Measurements from ENCODE around the gene RENBP.

Gene RENBP

GRCh38 chrX:153906126-153906917 lies 38.1 kb downstream of the RENBP start:
- no peak for DNase-seq
- in situ Hi-C loops (cut with HindIII; ENCODE audit: low pct_ligation_motif_present, low pct_unique_long_range_greater_than_20kb, low sequenced_read_pairs): no loop called here

- DNase-seq: no peak
- in situ Hi-C loops (cut with HindIII; ENCODE audit: low pct_ligation_motif_present, low pct_unique_long_range_greater_than_20kb, low sequenced_read_pairs): no loop called here
These were observed 38.9 kb downstream of the RENBP start for GRCh38 chrX:153905481-153906095.

- DNase-seq: no peak
- in situ Hi-C loops (cut with HindIII; ENCODE audit: low pct_ligation_motif_present, low pct_unique_long_range_greater_than_20kb, low sequenced_read_pairs): no loop called here
These were observed 40.2 kb downstream of the RENBP start, which contains the start of gene AVPR2 for GRCh38 chrX:153903991-153904957. Gene AVPR2, plus strand, starts transcription at chrX:153904673. Its CDS starts 473 bp downstream, at chrX:153905146.

GRCh38 chrX:153903238-153903980 lies 41.0 kb downstream of the RENBP start:
- in situ Hi-C loops (cut with HindIII; ENCODE audit: low pct_ligation_motif_present, low pct_unique_long_range_greater_than_20kb, low sequenced_read_pairs): no loop called here
- no peak for DNase-seq

GRCh38 chrX:153902385-153902784 lies 42.1 kb downstream of the RENBP start:
- DNase-seq: no peak
- in situ Hi-C loops (cut with HindIII; ENCODE audit: low pct_ligation_motif_present, low pct_unique_long_range_greater_than_20kb, low sequenced_read_pairs): no loop called here

- DNase-seq: no peak
These were observed 42.7 kb downstream of the RENBP start for GRCh38 chrX:153901753-153902140.

GRCh38 chrX:153900831-153901752 lies 43.4 kb downstream of the RENBP start:
- DNase-seq: peak; percentile 69
- in situ Hi-C loops (cut with HindIII; ENCODE audit: low pct_ligation_motif_present, low pct_unique_long_range_greater_than_20kb, low sequenced_read_pairs): no loop called here

More at GRCh38 chrX:153901753-153902140, 42.7 kb downstream of the RENBP start:
- in situ Hi-C loops (cut with HindIII; ENCODE audit: low pct_ligation_motif_present, low pct_unique_long_range_greater_than_20kb, low sequenced_read_pairs): no loop called here

- in situ Hi-C loops (cut with HindIII; ENCODE audit: low pct_ligation_motif_present, low pct_unique_long_range_greater_than_20kb, low sequenced_read_pairs): no loop called here
- no peak for DNase-seq
These were observed 46.5 kb downstream of the RENBP start for GRCh38 chrX:153897899-153898298.

- no peak for DNase-seq
- in situ Hi-C loops (cut with HindIII; ENCODE audit: low pct_ligation_motif_present, low pct_unique_long_range_greater_than_20kb, low sequenced_read_pairs): no loop called here
These were observed 55.3 kb downstream of the RENBP start for GRCh38 chrX:153889123-153889522.

GRCh38 chrX:153888344-153888743 lies 56.1 kb downstream of the RENBP start:
- DNase-seq: no peak
- in situ Hi-C loops (cut with HindIII; ENCODE audit: low pct_ligation_motif_present, low pct_unique_long_range_greater_than_20kb, low sequenced_read_pairs): no loop called here

GRCh38 chrX:153887385-153887784 lies 57.1 kb downstream of the RENBP start:
- in situ Hi-C loops (cut with HindIII; ENCODE audit: low pct_ligation_motif_present, low pct_unique_long_range_greater_than_20kb, low sequenced_read_pairs): no loop called here
- peak; percentile 62 for DNase-seq

GRCh38 chrX:153886915-153887314 lies 57.5 kb downstream of the RENBP start:
- DNase-seq: peak; percentile 87
- in situ Hi-C loops (cut with HindIII; ENCODE audit: low pct_ligation_motif_present, low pct_unique_long_range_greater_than_20kb, low sequenced_read_pairs): no loop called here

- in situ Hi-C loops (cut with HindIII; ENCODE audit: low pct_ligation_motif_present, low pct_unique_long_range_greater_than_20kb, low sequenced_read_pairs): no loop called here
- DNase-seq: peak; percentile 28
These were observed 58.2 kb downstream of the RENBP start, which contains the start of gene L1CAM for GRCh38 chrX:153885968-153886903. Gene L1CAM, minus strand, starts transcription at chrX:153886173. Its CDS starts 10,337 bp downstream, at chrX:153875836.

Data from ACHN (cell line).